ENCODE measurements around the gene CNIH1.

- TF ChIP-seq CTCF (IDR thresholded peaks at IDR 0.05) = no peak
- TF ChIP-seq POLR2A (IDR thresholded peaks at IDR 0.05) = no peak
Measured at GRCh38 chr14:54385556-54385955, 55.6 kb downstream of the CNIH1 start.
